22Rv1 (cell line): ENCODE measurements around the gene UBAP1L.
A peak's percentile ranks its signal among the peaks of the same experiment; 100 is the strongest.
"Not testable (repeated sequence)": the region's sequence is repeated elsewhere in the genome, so short reads cannot be mapped to it uniquely, and the experiment has no call there.

Experiments used
- H3K27ac ChIP-seq: fragments of 450-650 bp; 2 replicates; pipeline ENCODE4 v1.5.1; 2017
- ZFX ChIP-seq: fragments of 450-650 bp; IDR thresholded peaks from 2 replicates; pipeline ENCODE4 v1.6.1; 2017; ENCODE audit warnings: antibody characterized with exemption, borderline replicate concordance
- TF ChIP-seq, protein P1 (sequence below): fragments of 450-650 bp; IDR thresholded peaks from 2 replicates; pipeline ENCODE4 v1.5.1; 2017; ENCODE audit warnings: mild to moderate bottlenecking

The UBAP1L gene

GRCh38 chr15:65105038-65105437, 10.0 kb downstream of the UBAP1L start:
- TF ChIP-seq, protein P1, sequence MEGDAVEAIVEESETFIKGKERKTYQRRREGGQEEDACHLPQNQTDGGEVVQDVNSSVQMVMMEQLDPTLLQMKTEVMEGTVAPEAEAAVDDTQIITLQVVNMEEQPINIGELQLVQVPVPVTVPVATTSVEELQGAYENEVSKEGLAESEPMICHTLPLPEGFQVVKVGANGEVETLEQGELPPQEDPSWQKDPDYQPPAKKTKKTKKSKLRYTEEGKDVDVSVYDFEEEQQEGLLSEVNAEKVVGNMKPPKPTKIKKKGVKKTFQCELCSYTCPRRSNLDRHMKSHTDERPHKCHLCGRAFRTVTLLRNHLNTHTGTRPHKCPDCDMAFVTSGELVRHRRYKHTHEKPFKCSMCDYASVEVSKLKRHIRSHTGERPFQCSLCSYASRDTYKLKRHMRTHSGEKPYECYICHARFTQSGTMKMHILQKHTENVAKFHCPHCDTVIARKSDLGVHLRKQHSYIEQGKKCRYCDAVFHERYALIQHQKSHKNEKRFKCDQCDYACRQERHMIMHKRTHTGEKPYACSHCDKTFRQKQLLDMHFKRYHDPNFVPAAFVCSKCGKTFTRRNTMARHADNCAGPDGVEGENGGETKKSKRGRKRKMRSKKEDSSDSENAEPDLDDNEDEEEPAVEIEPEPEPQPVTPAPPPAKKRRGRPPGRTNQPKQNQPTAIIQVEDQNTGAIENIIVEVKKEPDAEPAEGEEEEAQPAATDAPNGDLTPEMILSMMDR = no peak
- no peak for TF ChIP-seq ZFX
- no peak overlapping the region for H3K27ac ChIP-seq

DNA sequence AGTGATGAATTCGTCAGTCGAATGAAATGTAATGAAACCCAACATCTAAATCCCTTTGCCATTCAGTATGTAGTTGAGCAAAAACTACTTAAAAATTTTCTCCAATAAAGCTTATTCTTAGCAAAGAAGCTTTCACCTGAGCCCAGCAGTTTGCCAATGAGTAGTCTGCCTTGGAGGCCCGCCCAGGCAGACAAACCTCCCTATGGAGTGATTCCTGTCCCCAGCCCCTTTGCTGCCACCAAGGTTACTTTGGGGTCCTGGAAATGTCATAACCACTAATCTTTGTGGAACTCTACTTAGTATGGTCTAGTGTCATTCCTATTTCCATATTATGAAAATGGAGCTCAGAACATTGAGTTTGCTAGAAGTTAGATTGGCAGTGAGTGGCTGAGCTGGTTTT, 12.1 kb downstream of the UBAP1L start:
- no peak overlapping the region for H3K27ac ChIP-seq
- no peak for TF ChIP-seq ZFX
- TF ChIP-seq, protein P1 = no peak

- no peak for TF ChIP-seq ZFX
- TF ChIP-seq, protein P1 = peak; percentile 58
Measured at GRCh38 chr15:65101891-65102708, 12.9 kb downstream of the UBAP1L start.

GRCh38 chr15:65101411-65101890, 13.5 kb downstream of the UBAP1L start:
- H3K27ac ChIP-seq = no peak overlapping the region

More at GRCh38 chr15:65101891-65102708, 12.9 kb downstream of the UBAP1L start:
- no peak overlapping the region for H3K27ac ChIP-seq

GRCh38 chr15:65100442-65100841, 14.6 kb downstream of the UBAP1L start:
- TF ChIP-seq, protein P1 = no peak
- no peak for TF ChIP-seq ZFX
- no peak overlapping the region for H3K27ac ChIP-seq

More at GRCh38 chr15:65101411-65101890, 13.5 kb downstream of the UBAP1L start:
- TF ChIP-seq, protein P1 = peak; percentile 89
- TF ChIP-seq ZFX = no peak

GRCh38 chr15:65099801-65100200, 15.2 kb downstream of the UBAP1L start:
- H3K27ac ChIP-seq = not testable (repeated sequence)

- no peak for TF ChIP-seq ZFX
- TF ChIP-seq, protein P1 = no peak
- H3K27ac ChIP-seq = no peak overlapping the region
Measured at GRCh38 chr15:65099336-65099735, 15.7 kb downstream of the UBAP1L start.
